K562 (cell line): ENCODE measurements around the gene VWA2. TPM values are rescaled to one million over a fixed set of nuclear protein-coding genes. Genes with fewer than 3 reads are reported as not detected.

Source experiments
- ATAC-seq: fragments of 200-7000 bp; cut with Tn5 transposase; 3 replicates; pipeline ENCODE4 v1.9.1; 2020; ENCODE audit warnings: moderate library complexity
- BruUV-seq: library from RNA; stranded (reverse); fragments of 400-500 nt; replicated peaks from 2 replicates; lab custom pipeline; 2021; lab: Mats Ljungman, UMichigan
- CTCF ChIA-PET: fragments of 300-600 bp; formaldehyde crosslinking; extraction: SDS; loops from one replicate; lab custom pipeline; 2021; ENCODE audit warnings: low intra/inter-chr PET ratio; lab: Yijun Ruan, JAX
- POLR2A ChIA-PET: fragments of 300-600, 350-650 bp; sonication (Branson Sonifier 250); formaldehyde crosslinking; extraction: SDS; loops from one replicate; lab custom pipeline; 2021; ENCODE audit warnings: antibody characterized with exemption, inconsistent platforms; lab: Yijun Ruan, JAX
- DNase-seq, 4 experiments: peaks; one replicate each; pipeline versions ENCODE4 v3.0.0 to v3.0.0-alpha.2; 2011 to 2018; ENCODE audit warnings: low spot score in 3 of 4, mixed read lengths in 3 of 4; ENCODE audit errors: extremely low read depth in 1 of 4
- FAIRE-seq: peaks from 2 replicates; lab custom pipeline; 2011; peaks lifted over from hg19 to GRCh38; lab: Jason Lieb, UNC
- H2AFZ ChIP-seq: 2 replicates; pipeline ENCODE4 v1.6.0; 2011; ENCODE audit warnings: low read depth, low read length, control low read depth, inconsistent platforms
- H3K27ac ChIP-seq: fragments of 200-600 bp; 3 replicates; pipeline ENCODE4 v1.8.0; 2011; ENCODE audit warnings: low read depth, mild to moderate bottlenecking, control low read depth, inconsistent platforms, low read length, moderate library complexity, mixed read lengths; ENCODE audit errors: extremely low read depth
- H3K27me3 ChIP-seq, 2 experiments: fragments of 300-600 bp in 1 of 2; 2 replicates in 1 of 2; 3 replicates in 1 of 2; pipeline versions ENCODE4 v1.6.0 to v1.8.0; 2011; ENCODE audit warnings: inconsistent platforms in 2 of 2, low read length in 2 of 2, mild to moderate bottlenecking in 1 of 2, mixed read lengths in 1 of 2, moderate library complexity in 1 of 2; ENCODE audit not compliant: control insufficient read depth in 2 of 2, insufficient read depth in 2 of 2
- H3K36me3 ChIP-seq: fragments of 300-600 bp; 3 replicates; pipeline ENCODE4 v1.8.0; 2011; ENCODE audit warnings: mild to moderate bottlenecking, low read length, inconsistent platforms; ENCODE audit not compliant: control insufficient read depth, insufficient read depth
- H3K4me1 ChIP-seq, 2 experiments: fragments of 200-600 bp in 1 of 2; replicated peaks in 1 of 2; 2 replicates in 1 of 2; 3 replicates in 1 of 2; pipeline versions ENCODE4 v1.5.1 to v1.8.0; 2011; ENCODE audit warnings: inconsistent platforms in 2 of 2, low read length in 2 of 2, mild to moderate bottlenecking in 1 of 2, mixed read lengths in 1 of 2, moderate library complexity in 1 of 2; ENCODE audit not compliant: control insufficient read depth in 2 of 2, insufficient read depth in 2 of 2
- H3K4me2 ChIP-seq: 2 replicates; pipeline ENCODE4 v1.6.1; 2011; ENCODE audit warnings: low read length, control low read depth, inconsistent platforms, mixed read lengths; ENCODE audit not compliant: insufficient read depth
- H3K4me3 ChIP-seq: fragments of 200-600 bp; sonication (generic), shearing (Covaris generic); 2 replicates; pipeline ENCODE4 v1.5.1; 2016; ENCODE audit warnings: control low read depth, inconsistent platforms
- H3K79me2 ChIP-seq: fragments of 200-600 bp; 3 replicates; pipeline ENCODE4 v1.8.0; 2011; ENCODE audit warnings: low read length, inconsistent platforms; ENCODE audit not compliant: control insufficient read depth, insufficient read depth
- H3K9ac ChIP-seq, 2 experiments: 2 replicates each; pipeline versions ENCODE4 v1.6.0 to v1.6.1; 2011; ENCODE audit warnings: low read depth in 2 of 2, low read length in 2 of 2, control low read depth in 1 of 2, inconsistent platforms in 1 of 2, mild to moderate bottlenecking in 1 of 2, mixed read lengths in 1 of 2; ENCODE audit not compliant: insufficient read depth in 1 of 2
- H3K9me1 ChIP-seq: one replicate; pipeline ENCODE4 v1.6.0; 2011; ENCODE audit warnings: inconsistent platforms, mild to moderate bottlenecking, low read length, moderate library complexity; ENCODE audit not compliant: control insufficient read depth, insufficient read depth
- H3K9me3 ChIP-seq: replicated peaks from 2 replicates; pipeline ENCODE4 v1.5.1; 2011; ENCODE audit warnings: low read depth, low read length, inconsistent platforms; ENCODE audit not compliant: control insufficient read depth, insufficient read depth
- H4K20me1 ChIP-seq: replicated peaks from 2 replicates; pipeline ENCODE4 v1.6.1; 2011; ENCODE audit warnings: low read length, inconsistent platforms, mixed read lengths; ENCODE audit not compliant: control insufficient read depth, insufficient read depth
- CHAMP1 ChIP-seq: fragments of 450-650 bp; IDR thresholded peaks from 2 replicates; pipeline ENCODE4 v1.6.1; 2016; ENCODE audit warnings: mild to moderate bottlenecking
- E2F3 ChIP-seq: fragments of 250-450 bp; sonication (Bioruptor Pico); IDR thresholded peaks from 2 replicates; pipeline ENCODE4 v1.4.0; 2020; ENCODE audit warnings: mild to moderate bottlenecking
- MEF2A ChIP-seq: IDR thresholded peaks from 2 replicates; pipeline ENCODE4 v1.6.1; 2011; ENCODE audit warnings: low read depth, mild to moderate bottlenecking, low read length, moderate library complexity; ENCODE audit not compliant: control insufficient read depth
- RNF219 ChIP-seq: fragments of 250-450 bp; sonication (Bioruptor Pico); IDR thresholded peaks from 2 replicates; pipeline ENCODE4 v1.5.0; 2022; ENCODE audit warnings: mild to moderate bottlenecking
- SMC3 ChIP-seq: conservative IDR thresholded peaks from 2 replicates; pipeline ENCODE4 v1.6.1; 2011; ENCODE audit warnings: low read depth, low read length, improper control_type of control experiment; ENCODE audit not compliant: insufficient read depth
- YY1 ChIP-seq, 3 experiments: IDR thresholded peaks; 2 replicates each; pipeline ENCODE4 v1.6.1; 2011; ENCODE audit warnings: low read length in 2 of 3, mild to moderate bottlenecking in 2 of 3, moderate library complexity in 2 of 3, borderline replicate concordance in 1 of 3, control low read depth in 1 of 3, low read depth in 1 of 3; ENCODE audit not compliant: insufficient read depth in 3 of 3, insufficient replicate concordance in 2 of 3, control insufficient read depth in 1 of 3, insufficient read length in 1 of 3; ENCODE audit errors: extremely low read depth in 1 of 3
- ZNF174 ChIP-seq: fragments of 250-450 bp; sonication (Bioruptor Pico); IDR thresholded peaks from 2 replicates; pipeline ENCODE4 v1.4.0; 2020; ENCODE audit warnings: mild to moderate bottlenecking
- WGBS: fragments of 100-300 bp; shearing (Covaris generic); methylation state at CpG from one replicate; pipeline ENCODE4 v1.1.6; 2016; ENCODE audit warnings: low coverage, mixed read lengths; ENCODE audit not compliant: insufficient coverage; ENCODE audit errors: missing lambda C conversion rate; 5-methylcytosine and 5-hydroxymethylcytosine counted together
- in situ Hi-C: fragments of 300-500 bp; cut with MboI; formaldehyde crosslinking; loops from 4 replicates; pipeline ENCODE4 v1.15.0; 2018; ENCODE audit warnings: inconsistent platforms, mixed read lengths
- intact Hi-C: fragments of 100-400 bp; cut with micrococcal nuclease; formaldehyde crosslinking; loops from 2 replicates; pipeline ENCODE4 v1.14.2; 2022
- polyA plus RNA-seq, 8 experiments: library from polyadenylated mRNA; depleted of rRNA in 4 of 8; stranded (reverse) in 5 of 8; unstranded in 3 of 8; fragments of >200 nt; fragmentation: Nextera tagmentation in 2 of 8; fragmentation: Illumina TruSeq in 1 of 8; extraction: Ambion mirVana in 2 of 8; extraction: Trizol in 1 of 8; gene quantifications; 2 replicates each; pipeline versions ENCODE4 v1.2.1 to v1.2.3, GENCODE V29; 2011 to 2014; ENCODE audit warnings: inconsistent platforms in 1 of 8, missing spikeins in 1 of 8
- total RNA-seq, 7 experiments: library from RNA; depleted of rRNA in 6 of 7; stranded (reverse); fragments of >200 nt in 6 of 7; fragmentation: Illumina TruSeq in 2 of 7; extraction: Trizol in 2 of 7; gene quantifications; 2 replicates each; pipeline versions ENCODE4 v1.2.1 to v1.2.3, GENCODE V29; 2011 to 2021; ENCODE audit warnings: low replicate concordance in 1 of 7

The VWA2 gene
- total and polyA plus RNA-seq, 9 of the 15 experiments (the other 6 are each of a cell fraction or from before 2014, with no cell fraction given) = not detected

GRCh38 chr10:114303556-114303955 is 64.5 kb downstream of the VWA2 start (continued):
- TF ChIP-seq RNF219 (CRISPR knock-in tag) = no peak
- no peak for TF ChIP-seq MEF2A
- no peak for TF ChIP-seq CHAMP1
- no peak for TF ChIP-seq E2F3 (CRISPR knock-in tag)

GRCh38 chr10:114304017-114304570 is 65.0 kb downstream of the VWA2 start:
- ChIA-PET CTCF (no interaction called here), POLR2A (interaction anchor here (0.6 to 0.7 kb wide), 2 partner anchors 102 to 398 kb away, joined by 3 read pairs; no protein-coding TSS in a partner anchor)
- Histone ChIP-seq H3K27ac (no peak overlapping the region), H2AFZ (no peak overlapping the region), H3K27me3 (peaks cover 0 to 16% of the 10 kb centered on the region in 2 experiments; a peak in 3 of 5 replicates), H3K9ac (no peak overlapping the region), H3K9me3 (no peaks in the 10 kb centered on the region), H3K36me3 (no peaks in the 10 kb centered on the region), H3K4me3 (no peak overlapping the region), H4K20me1 (no peaks in the 10 kb centered on the region), H3K4me1 (no peaks in the 10 kb centered on the region), H3K9me1 (no peaks in the 10 kb centered on the region), H3K4me2 (no peak overlapping the region), H3K79me2 (no peaks in the 10 kb centered on the region)
- intact Hi-C loops (loop anchor here (1.0 to 10.0 kb wide), 5 partner anchors 133 to 599 kb away; no protein-coding TSS in a partner anchor), in situ Hi-C loops (no loop called here)
- ATAC-seq (peak; percentile 89), FAIRE-seq (peak; percentile 78), DNase-seq (peak; percentile 49 to 62 (median 52))
- 22% methylated on average over 10 of the region's 14 CpGs for WGBS
- BruUV-seq = no TSS peak
- TF ChIP-seq YY1 (IDR thresholded peaks at IDR 0.05; ENCODE audit: borderline replicate concordance in 1 of 3, control insufficient read depth in 1 of 3, extremely low read depth in 1 of 3, insufficient read depth in 3 of 3, insufficient read length in 1 of 3, insufficient replicate concordance in 2 of 3, low read depth in 1 of 3, low read length in 2 of 3) (peak in 1 of 3 experiments; percentile 13), SMC3 (peak; percentile 62), ZNF174 (CRISPR knock-in tag) (no peak)
